T-helper 2 cell (primary cell): Measurements from ENCODE around the gene ABCB9.

Experiments used
- DNase-seq, 5 experiments: peaks; one replicate each; pipeline versions ENCODE4 v3.0.0 to v3.0.0-alpha.2; 2012 to 2022

The ABCB9 gene

GRCh38 chr12:122981587-122982476 lies 15.6 kb upstream of the ABCB9 start:
- DNase-seq: no peak

- DNase-seq: no peak
Observed at GRCh38 chr12:122981036-122981471, 14.8 kb upstream of the ABCB9 start.

DNA sequence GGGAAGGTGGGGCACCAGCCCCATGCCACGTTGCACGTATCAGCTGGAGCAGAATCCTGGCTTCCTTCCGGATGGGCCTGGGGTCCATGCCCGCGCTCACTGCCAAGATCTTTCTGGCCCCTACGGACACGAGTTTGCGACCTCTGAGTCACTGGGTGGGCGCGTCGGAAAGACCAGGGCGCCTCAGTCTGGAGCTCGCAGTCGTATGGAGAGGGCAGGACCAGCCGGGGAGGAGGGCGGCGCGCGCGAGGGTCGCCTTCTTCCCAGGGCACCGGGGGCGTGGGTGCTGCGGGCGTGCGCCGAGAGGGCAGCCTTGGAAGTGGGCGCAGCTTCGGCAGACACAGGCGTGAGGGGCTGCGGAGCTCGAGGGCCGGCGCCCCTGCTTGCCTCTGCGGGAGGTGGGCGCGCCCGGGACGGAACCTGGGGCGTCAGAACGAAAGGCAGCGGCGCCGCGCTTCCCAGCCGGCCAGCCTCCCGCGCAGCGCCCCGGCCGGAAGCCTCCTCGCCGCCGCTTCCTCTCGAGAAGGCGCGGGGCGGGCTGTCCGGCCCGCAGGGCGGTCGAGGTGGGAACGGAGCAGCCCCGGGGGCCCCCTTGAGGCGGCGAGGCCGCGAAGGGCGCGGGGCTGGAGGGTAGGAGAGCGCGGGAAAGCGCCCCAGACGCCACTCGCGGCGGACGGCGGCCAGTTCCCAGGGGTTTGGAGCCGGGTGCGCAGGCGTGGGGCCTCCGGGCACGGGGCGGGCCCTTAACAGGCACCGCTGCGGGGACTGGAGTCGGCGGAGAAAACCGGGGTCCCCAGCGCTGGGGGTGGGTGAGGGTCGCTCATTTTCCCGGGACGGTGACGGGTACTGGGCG lies 14.1 kb upstream of the ABCB9 start, which contains the start of gene ARL6IP4:
Gene ARL6IP4, plus strand, starts transcription at position 499 of the 853 bp plus-strand sequence. CDS start 459 bp downstream, outside the sequence.
- peak; percentile 30 to 80 (median 47) for DNase-seq

DNA sequence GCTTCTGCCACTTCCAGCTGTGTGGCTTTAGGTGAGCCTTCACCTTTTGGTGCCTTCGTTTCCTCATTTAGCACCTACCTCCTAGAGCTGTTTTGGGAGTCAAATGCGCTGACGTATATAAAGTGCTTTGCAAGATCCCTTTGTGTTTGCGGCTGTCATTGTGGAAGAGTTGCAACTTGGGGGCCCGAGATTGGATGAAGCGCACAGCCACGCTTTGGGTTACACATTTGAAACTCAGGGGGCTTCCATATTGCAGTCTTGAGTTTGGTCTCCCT lies 13.6 kb upstream of the ABCB9 start:
- no peak for DNase-seq

DNA sequence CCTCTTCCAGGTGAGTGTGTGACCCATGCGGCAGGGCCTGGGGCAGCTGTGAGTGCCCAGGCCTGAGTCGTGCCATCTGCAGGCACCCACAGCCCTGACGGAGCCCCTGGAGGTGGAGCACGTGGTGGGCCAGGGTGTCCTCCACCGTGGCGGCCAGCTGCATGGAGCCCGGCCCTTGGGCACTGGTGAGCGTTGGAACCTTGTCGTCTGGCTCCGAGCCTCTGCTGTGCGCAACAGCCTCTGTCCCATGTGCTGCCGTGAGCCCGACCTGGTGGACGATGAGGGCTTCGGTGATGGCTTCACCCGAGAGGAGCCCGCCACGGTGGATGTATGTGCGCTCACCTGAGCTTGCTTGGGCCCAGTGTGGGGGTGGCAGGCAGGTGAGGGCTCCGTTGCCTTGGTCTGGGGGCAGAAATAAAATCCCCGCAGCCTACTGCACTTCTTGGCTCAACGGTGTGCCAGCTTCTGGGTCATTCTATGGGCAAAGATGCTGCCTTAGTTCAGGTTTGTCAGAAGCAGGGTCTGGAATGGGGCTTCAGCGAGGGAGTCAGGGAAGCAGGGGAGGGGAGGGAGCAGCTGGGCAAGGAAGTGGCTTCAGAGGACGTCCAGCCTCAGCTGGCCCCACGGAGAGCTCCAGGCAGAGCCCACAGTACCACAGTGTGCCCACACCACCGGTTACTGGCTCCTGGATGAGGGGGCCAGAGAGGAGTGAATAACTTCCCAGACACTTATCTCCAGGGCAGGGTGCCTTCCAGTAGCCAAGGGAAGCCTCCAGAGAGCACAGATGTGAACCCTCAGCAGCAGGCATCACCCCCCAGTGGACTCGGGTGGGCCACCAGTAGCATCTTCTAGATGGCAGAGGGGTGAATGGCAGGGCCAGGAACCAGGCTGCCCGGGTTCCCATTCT lies 13.0 kb upstream of the ABCB9 start:
- DNase-seq: no peak

DNA sequence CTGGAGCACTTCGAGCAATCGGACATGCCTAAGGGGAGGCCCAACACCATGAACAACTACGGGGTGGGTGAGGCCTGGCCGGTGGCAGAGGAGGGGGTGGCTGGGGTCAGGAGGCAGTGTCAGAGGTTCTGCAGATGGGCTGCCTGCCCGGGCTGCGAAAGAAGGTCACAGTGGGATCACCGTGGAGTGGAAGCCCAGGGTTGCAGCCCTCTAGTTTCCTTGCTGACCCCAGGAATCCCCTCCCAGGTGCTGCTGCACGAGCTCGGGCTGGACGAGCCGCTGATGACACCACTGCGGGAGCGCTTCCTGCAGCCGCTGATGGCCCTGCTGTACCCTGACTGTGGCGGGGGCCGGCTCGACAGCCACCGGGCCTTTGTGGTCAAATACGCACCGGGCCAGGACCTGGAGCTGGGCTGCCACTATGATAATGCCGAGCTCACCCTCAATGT lies 12.3 kb upstream of the ABCB9 start:
- DNase-seq: no peak

DNA sequence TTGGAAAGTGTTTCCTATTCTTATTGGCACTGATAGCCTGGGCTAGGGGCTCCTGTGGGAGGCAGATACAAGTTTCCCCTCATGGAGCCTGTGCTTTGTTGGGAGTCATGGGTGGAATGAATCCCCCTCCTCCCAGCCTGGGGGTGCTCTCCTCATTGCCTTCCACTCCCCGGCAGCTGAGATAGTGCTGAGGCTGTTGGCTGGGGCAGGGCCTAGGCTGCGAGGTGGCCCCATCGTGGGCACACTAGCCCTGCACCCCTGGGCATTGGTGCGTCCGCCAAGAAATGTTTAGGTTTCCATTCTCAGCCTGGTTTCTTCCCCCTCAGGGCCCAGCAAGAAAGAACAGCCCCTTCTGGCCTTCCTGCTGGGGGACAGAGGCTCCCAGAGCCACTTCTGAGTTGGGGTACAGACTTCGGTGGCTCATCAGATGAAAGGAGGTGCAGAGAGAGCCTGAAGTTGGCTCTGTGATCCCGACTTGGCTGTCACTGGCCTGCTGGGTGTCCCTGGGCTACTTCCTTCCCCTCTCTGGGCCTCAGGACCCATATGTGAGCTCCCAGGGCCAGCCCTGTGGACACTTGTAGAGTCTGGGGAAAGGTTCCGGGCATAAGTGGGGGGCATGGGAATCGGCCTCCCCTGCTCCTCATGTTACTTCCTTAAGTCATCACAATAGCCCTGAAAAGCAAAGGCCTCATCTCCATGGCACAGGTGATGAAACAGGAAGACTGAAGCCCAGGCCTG lies 11.6 kb upstream of the ABCB9 start:
- DNase-seq: no peak

GRCh38 chr12:122977153-122977552 lies 10.9 kb upstream of the ABCB9 start:
- DNase-seq: no peak

GRCh38 chr12:122976648-122976975 lies 10.3 kb upstream of the ABCB9 start:
- no peak for DNase-seq

- DNase-seq: no peak
Observed at GRCh38 chr12:122975790-122976647, 9.8 kb upstream of the ABCB9 start.

GRCh38 chr12:122974892-122975789 lies 8.9 kb upstream of the ABCB9 start, which contains the start of gene OGFOD2:
Gene OGFOD2, plus strand, starts transcription at chr12:122975244. Its CDS starts 8 bp downstream, at chr12:122975252.
- peak; percentile 88 to 97 (median 89) for DNase-seq

DNA sequence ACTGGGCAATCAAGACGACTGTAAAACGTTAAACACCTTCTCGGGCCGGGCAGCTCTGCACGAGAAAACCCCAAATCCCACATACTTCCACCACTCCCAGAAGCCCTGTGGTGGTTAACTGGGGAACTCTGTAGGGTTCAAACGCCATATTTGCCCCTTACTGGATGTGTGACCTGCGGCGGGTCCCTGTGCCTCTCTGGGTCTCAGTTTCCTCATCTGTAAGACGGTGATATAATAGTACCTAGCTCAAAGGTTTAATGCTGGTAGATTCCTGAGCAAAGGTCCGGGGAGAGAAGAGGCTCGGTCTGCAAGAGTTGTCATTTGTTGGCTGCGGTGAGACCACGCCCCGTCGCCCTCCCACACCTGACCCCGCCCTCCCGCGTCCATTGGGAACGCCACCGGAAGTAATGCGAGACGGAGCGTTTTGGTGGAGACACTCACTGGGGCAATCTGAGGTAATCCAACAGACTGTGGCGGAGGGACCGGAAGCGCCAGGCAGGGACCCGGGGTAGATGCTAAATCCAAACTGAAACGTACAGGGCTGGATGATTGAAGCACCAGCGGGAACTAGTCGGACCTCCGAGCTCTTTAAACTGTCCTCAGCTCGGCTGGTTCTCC lies 8.1 kb upstream of the ABCB9 start:
- DNase-seq: peak; percentile 95 to 99 (median 98)

GRCh38 chr12:122969676-122970075 lies 3.4 kb upstream of the ABCB9 start:
- DNase-seq: no peak

DNA sequence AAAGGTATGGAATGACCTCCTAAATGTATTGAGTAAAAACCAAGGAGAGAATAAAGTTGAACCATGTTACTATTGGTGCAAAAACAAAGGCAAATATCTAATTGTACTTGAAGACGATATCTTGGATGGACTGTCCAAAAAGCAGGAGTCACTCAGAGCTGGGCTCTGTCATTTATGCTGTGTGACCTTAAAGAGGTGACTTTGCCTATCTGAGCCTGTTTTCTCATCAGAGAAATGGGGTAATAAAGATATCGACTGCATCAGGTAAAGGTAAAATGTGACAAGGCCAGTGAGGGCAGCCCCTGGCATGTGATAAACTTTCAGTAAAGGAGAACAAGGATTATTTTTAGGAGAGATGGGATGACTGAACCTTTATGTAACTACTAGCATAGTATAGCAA lies 1.8 kb upstream of the ABCB9 start:
- DNase-seq: no peak

DNA sequence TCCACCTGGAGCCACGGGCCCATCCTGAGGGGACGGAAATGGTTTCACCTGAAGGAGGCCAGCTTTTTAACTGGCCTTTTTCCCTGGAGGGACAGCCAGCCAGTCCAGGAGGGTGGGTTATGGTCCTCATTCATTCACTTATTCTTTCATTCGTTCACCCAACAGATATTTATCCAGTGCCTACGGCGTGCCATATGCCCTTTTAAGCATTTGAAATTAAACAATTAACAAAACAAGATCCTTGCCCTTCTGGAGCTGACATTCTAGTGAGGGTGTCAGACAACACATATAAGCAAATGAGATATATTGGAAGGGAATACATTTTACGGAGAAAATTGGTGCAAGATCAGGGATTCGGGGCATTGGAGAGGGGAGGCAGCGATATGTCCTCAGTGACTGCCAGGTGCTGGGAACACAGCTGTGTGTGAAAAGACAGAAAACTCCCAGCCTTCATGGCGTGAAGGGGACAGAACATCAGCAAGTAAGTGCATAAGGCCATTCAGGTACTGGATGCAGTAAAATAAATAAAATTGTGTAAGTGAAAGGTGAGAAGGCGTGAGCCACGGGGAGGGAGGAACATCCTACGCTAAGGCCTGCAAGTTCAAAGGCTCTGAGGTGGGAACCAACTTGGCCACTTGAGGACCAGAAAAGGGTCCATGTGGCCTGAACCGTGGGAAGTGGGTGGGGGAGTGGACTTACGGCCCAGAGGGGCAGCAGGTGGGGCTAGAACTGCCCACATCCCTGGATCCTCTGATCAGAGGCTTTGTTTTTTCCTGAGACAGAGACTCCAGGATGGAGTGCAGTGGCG lies 684 bp upstream of the ABCB9 start:
- no peak for DNase-seq

GRCh38 chr12:122965321-122965751 lies 927 bp downstream of the ABCB9 start:
- no peak for DNase-seq

- no peak for DNase-seq
Observed at GRCh38 chr12:122964439-122965257, 1.6 kb downstream of the ABCB9 start.

- DNase-seq: no peak
Observed at GRCh38 chr12:122963941-122964265, 2.4 kb downstream of the ABCB9 start.
